ENCODE data around the gene PLCB1.

The PLCB1 gene

DNA sequence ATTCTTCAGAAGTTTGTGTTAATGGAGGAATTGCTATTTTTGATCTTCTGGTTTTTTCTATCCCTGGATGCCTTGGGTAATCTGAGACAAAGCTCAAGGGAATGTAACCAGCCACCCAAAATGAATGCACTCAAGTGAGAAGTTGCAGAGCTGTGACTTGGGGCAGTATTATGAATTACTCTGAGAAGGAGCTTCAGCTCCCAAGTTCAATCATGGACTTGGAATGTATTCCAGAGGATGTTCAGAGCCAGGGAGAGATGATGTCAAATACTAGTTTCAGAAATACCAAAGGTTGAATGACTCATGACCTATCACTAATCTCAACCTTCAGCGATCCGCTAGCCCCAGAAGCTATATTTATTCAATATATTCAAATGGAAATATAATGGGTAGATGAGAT, 561.6 kb downstream of the PLCB1 start:
- FAIRE-seq = no peak
- peak; percentile 33 for DNase-seq (ENCODE audit: low spot score)

DNA sequence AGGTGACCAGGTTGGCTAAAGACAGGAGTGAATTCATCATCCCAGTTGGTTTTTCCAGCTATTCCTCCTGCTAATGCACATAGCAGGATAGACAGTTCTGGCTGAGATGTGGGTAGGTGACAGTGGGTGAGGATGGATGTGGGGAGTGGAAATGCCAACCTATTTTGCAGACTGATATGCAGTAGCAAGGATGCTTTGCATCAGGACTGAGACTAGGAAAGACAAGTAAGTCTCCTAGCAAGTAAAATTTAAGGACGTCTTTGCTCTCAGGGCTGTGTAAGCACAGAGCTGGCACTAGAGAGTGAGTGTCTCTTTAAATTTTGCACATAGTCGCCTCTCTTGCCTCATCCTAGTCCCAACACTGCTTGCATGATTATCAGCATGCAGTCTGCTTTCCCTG, 568.7 kb downstream of the PLCB1 start:
- no peak for FAIRE-seq

DNA sequence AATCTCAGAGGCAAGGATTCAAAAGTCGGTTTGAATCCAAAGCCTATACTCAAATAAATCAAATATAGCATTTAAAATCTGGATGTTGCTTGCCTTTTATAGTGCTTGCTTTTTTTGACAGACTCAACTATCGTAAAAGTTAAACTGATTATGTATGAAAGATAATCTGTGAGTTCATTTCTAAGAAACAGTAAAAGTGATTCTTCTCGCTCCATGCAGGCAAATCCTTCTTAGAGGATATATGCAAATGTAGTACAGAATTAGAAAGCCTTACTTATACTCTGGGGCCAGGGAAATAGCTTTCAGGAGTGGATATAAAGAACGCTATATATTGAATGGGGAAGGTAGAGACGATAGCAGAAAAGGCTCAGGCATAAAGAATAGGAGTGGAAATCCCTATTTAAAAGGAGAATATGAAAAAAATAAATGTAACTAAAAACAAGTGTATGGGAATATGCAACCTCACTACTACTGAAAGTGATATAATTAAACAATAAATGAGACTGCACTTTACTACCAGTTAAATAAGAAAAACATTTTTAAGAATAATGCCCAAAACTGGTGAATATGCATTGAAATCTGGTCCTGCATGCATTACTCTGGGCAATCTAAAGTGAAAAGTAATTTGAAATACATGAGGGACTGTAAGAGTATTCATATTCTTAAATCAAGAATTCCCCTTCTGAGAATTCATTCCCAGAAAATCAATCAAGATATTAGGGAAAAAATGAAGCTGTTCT, 575.1 kb downstream of the PLCB1 start:
- DNase-seq (ENCODE audit: low spot score) (no peak), FAIRE-seq (no peak)

More for the DNA sequence above, 568.7 kb downstream of the PLCB1 start:
- no peak for DNase-seq (ENCODE audit: low spot score)

DNA sequence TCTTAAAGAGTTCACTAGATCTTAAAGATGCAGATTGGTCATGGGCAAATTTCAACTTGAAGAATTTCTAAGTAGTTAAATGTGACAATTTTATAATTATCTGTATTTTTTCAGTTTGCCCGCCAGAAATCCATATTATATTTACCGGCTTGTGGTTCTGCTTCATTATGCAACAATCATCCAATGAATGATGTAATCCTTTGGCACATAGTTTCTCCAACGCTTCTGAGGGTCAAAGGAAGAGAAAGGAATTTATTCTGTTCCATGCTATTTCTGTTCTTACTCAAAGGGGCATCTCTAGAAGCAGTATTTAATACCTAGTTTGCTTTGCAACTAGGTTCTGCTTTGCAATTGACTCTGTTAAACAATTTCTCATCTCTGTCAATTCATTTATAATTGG, 577.6 kb downstream of the PLCB1 start:
- DNase-seq (ENCODE audit: low spot score) = no peak
- no peak for FAIRE-seq

DNA sequence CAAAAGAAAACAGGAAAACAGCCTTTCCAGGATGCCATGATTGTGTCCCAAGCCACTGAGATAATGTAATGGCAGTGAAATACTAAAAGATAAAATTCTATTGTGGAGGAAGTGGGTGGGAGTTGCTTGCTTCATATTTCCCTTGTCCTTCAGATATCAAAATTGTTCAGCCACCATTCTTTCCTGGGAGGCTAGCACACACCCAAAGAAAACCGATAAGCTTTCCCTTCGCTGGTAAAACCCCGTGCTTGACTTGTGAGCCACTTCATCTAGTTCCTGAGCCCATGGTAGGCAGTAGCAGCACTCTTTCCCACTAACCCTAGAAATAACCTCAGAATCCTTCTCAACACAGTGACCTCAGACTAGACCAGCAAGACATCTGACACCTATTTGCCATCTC, 579.4 kb downstream of the PLCB1 start:
- FAIRE-seq = no peak

DNA sequence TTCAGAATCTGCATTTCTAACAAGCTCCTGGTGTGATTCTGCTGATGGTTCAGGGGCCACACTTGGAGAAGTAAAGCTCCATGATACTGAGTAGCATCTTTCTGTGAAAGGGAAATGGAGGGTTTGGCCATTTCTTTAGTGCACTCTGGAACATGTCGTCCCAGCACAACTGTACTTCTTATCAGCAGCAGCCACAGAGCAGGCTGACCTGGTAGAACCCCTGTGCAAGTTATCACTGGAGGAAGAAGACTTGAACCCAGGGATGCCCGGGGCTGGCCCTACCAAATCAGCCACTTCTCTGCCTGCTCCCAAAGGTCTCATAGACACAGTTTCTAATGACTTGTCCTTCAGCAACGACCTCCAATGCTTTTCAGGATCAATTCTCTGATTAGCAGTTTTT, 582.1 kb downstream of the PLCB1 start:
- no peak for FAIRE-seq

More for the DNA sequence above, 579.4 kb downstream of the PLCB1 start:
- DNase-seq (ENCODE audit: low spot score) = no peak

DNA sequence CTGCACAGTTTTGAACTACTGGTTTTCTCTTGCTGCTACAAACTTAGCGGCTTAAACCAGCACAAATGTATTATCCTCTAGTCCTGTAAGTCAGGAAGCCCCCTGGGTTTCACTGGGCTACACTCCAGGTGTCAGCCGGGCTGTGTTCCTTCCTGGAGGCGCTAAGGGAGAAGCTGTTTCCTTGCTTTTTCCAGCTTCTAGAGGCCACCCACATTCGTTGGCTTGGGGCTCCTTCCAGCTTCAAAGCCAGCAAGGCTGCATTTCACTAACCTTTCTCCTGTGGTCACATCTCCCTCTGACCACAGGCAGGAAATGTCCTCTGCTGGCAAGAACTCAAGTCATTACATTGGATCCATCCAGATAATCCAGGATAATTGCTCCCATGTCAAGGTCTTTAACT, 586.2 kb downstream of the PLCB1 start:
- no peak for FAIRE-seq
- DNase-seq (ENCODE audit: low spot score) = no peak

More for the DNA sequence above, 582.1 kb downstream of the PLCB1 start:
- DNase-seq (ENCODE audit: low spot score) = no peak

DNA sequence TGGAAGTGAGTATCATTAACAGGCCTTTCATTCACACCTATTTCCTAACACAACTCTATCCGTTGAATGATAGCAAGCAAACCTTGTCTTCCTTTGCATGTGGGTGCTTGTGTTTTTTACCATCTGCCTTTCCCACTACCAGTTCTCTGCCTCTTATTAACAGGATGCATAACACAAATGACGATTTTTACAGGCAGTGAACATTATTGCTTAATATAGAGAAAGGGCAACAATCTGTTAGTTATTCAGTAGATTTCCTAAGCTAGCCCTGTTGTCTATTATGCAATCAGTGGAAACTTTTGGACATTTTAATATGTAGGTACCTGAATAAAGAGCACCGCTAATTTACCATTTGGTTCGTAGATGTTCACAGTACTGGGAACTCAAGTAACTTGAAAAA, 588.0 kb downstream of the PLCB1 start:
- FAIRE-seq (no peak), DNase-seq (ENCODE audit: low spot score) (no peak)

DNA sequence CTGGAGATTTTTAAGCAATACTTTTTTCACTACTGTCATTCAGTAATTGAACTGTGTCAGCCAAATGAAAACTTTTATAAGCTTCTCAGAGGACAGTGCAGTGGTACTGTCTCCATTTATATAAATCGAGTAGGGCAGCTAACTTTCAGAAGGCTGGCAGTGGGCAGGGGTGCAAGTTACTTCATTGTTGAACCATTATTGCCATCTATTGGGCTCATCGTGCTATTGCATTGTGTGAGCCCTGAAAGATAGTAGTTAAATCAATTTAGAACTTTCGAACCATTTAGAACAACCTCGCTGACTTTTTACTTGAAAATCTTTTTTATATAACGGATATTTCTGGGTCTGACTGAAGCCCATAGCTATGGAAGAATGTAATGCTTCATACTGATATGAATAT, 589.0 kb downstream of the PLCB1 start:
- DNase-seq (ENCODE audit: low spot score) (peak; percentile 24), FAIRE-seq (peak; percentile 70)

DNA sequence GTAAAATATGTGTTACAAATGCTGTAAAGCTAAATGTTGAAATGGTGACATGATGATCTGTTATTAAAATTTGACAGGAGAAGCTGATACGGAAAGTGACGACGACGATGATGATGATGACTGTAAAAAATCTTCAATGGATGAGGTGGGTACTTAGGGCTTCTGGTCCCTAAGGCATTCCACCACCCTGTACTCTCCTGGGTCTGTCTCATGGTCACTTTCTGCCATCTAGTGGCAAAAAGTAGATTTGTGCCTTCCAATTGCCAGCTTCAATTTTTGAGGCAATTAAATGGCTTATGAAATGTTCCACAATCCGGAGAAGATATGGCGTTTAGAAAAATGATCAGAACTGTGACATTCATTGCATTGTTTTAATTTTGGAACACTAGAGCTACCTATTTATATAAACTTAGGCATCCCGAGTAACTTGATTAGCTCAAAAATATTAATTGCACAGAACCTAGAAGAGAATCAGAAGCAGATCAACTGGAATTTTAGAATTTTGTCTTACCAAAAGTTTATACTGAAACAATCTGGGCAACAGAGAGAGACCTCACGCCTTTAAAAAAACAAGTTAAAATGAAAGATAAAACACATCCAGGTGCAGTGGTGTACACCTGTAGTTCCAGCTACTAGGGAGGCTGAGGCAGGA, 590.3 kb downstream of the PLCB1 start:
- peak; percentile 50 for DNase-seq (ENCODE audit: low spot score)
- FAIRE-seq = peak; percentile 68

DNA sequence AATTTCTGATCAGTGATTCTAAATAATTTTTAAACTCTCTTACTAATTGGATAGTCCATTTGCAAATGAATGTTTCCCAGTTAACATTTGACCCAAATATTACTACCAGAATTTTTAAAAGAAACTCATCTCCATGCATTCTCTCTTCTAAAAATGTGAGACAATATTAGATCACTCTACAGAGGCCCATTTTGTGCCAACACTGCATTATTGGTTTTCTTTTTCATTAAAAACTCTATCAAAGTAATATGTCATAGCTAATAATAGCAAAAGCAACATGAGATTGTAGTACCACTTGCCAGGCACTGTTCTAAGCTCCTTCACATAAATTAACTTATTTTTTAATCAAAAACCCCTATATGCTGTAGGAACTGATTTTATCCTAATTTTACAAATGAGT, 591.2 kb downstream of the PLCB1 start:
- DNase-seq (ENCODE audit: low spot score) (no peak), FAIRE-seq (no peak)

DNA sequence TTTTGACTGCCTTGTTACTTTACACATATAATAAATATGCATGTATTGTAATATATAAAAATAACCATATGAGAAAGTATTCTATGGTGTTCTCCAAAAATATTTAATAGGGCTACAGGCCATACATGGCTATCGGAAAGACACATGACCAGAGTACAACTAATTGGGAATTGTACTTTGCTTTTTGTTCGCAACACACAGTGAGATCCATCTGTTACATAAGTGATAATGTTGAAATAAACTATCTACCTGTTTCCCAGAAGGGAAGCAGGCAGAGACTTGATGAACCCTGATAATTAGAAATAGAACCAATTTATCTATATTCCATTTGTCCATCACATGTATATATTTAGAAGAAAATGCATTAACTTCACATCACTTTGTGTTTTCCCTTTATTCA, 592.8 kb downstream of the PLCB1 start:
- FAIRE-seq (no peak), DNase-seq (ENCODE audit: low spot score) (no peak)

DNA sequence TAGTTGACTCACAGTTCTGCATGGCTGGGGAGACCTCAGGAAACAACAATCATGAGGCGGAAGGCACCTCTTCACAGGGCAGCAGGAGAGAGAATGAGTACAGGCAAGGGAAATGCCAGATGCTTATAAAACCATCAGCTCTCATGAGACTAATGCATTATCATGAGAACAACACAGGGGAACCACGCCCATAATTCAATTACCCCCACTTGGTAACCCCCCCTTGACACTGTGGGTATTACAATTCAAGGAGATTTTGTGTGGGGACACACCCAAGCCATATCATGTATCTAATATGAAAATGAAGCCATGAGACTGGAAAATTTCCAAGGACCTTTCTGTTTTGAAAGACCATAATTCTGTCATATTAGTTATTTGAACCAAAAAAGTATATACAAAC, 594.4 kb downstream of the PLCB1 start:
- no peak for FAIRE-seq
- no peak for DNase-seq (ENCODE audit: low spot score)

DNA sequence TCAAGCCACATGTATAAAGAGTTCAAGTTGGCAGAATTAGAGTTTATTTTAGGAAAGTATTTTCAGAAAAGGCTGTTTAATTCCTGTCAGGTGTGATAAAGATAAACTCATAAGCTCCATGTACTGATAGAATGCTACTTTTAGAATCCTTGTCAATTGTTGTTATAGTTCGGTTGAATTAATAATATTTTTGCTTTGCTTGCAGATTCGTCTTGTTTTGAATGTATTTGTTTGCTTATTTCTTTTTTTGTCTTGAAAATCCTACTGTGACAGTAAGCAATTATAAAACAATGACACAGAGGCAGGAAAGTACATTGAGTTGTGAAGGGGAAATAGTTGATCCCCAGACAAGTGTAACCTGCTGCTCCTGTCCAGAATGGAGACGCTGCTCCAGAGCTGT, 602.9 kb downstream of the PLCB1 start:
- FAIRE-seq = no peak
- DNase-seq (ENCODE audit: low spot score) = no peak

DNA sequence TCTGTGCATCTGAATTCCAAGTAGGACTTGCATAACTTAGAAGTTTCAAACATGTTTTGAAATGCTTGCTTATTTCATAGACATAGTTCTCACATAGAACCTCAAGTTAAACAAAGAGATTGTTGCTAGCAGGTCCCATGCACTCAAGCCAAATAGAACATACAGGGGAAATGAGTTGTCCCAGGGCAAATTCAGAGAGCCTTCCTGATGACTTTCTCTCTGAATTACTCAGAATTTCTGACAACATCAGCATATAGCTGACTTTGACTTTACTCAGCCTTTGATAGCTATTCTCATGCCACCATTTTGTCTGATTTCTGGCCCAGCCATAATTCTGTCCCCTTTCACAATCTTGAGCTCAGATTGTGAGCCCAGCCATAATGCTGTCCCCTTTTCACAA, 603.6 kb downstream of the PLCB1 start:
- no peak for FAIRE-seq

DNA sequence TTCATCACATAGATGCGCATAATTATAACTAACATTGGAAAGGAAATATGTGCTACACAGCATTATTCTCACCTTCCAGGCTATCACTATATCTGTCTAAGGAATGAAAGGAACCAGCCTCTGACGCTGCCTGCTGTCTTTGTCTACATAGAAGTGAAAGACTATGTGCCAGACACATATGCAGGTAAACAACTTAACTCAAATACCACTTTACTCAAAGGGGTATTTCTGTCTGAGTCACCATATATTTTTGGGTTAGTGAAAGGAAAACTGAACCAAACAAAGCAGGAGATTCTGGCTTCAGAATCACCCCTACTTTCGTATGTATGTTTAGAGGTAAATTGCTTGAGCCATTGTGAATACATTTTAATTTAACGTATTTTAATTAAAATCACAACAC, 608.2 kb downstream of the PLCB1 start:
- no peak for DNase-seq (ENCODE audit: low spot score)
- FAIRE-seq = no peak

More for the DNA sequence above, 603.6 kb downstream of the PLCB1 start:
- no peak for DNase-seq (ENCODE audit: low spot score)

DNA sequence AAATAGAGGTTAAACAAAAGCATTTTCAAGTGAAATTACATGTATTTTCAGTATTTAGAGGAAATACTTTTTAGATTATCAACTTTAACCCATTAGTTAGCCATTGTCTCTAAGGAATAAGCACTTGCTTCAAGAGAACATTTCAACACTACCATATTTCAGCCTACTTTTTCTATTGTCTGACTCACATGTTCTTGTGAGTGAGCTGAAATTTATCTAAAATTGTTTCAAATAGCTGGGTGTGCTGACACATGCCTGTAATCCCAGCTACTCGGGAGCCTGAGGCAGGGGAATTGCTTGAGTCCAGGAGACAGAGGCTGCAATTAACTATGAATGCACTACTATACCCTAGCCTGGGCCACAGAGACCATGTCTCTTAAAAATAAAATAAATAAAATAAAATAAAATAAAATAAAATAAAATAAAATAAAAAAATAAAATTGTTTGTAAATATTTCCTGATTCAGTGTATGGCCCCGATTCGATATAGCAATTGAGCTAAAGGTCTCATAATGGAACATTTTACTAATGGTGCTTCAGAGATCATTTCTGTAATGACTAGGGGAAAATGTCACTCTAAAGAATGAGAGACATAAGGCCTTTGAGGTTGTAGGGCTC, 612.3 kb downstream of the PLCB1 start:
- FAIRE-seq = no peak
- no peak for DNase-seq (ENCODE audit: low spot score)

DNA sequence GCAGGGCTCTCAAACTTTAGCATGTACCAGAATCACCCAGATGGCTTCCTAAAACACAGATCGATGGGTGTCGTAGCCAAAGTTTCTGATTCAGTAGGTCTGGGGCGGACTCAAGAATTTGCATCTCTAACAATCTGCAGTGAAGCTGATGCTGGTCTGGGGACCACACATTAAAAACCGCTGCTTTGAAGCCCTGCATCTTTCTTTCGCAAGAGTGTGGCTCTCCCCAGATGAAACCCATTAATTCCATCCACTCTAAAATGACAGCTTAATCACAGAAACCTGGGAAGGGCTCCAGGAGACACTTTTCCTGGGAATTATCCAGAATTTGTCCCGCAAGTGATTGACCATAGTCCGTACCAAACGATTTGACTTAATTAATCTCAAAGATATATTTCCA, 617.0 kb downstream of the PLCB1 start:
- DNase-seq (ENCODE audit: low spot score) = no peak
- no peak for FAIRE-seq

DNA sequence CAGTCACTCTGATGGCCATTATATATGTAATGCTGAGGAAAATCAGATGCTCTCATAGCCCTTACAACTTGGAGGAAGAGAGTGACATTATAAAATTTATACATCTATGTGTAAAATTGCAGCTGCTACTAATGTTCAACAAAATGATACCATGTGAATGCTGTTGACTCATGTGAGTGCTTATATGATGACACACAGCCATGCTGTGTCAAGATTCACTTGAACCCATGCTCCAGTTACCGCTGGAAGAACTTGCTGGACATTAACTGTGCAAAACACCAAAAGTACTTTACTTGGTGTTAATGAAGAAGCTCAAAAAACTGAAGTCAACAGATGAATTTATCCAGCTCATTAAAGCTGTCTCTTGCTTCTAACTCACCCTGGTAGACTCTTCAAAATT, 617.9 kb downstream of the PLCB1 start:
- FAIRE-seq (no peak), DNase-seq (ENCODE audit: low spot score) (no peak)

DNA sequence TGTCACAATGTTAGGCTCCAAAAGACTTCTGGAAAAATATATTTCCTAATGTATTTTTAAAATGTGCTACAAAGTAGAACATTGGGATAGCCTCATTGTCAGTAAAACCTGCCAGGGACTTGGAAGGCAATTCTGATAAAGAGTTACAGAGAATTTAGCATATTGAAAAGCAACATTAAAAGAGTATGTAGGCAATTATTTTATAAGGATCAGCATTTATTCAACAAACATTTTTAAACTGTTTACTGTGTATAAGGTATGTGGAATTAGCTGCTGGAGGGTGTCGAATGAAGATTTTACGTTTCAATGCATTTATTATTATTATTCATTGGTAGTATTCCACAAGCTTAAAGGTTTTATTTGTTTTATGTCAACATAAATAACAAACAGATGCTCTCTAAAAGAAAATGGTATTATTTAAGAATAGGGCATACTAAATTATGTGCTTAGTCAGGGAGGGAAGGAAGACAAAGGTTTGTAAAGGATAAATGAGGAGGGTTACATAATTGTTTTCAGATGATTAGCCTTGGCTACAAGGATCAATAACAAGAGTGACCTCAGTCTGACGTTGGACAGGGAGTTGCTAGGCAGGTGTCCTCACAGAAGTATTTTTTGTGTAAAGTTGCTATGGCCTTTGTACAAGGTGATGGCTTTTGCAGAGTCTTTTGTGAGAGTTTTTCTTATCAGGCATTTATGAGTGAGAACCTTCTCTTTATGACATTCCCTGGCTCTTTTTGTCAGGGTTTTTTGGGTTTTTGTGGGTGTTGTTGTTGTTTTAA, 623.5 kb downstream of the PLCB1 start:
- FAIRE-seq = no peak
- no peak for DNase-seq (ENCODE audit: low spot score)

DNA sequence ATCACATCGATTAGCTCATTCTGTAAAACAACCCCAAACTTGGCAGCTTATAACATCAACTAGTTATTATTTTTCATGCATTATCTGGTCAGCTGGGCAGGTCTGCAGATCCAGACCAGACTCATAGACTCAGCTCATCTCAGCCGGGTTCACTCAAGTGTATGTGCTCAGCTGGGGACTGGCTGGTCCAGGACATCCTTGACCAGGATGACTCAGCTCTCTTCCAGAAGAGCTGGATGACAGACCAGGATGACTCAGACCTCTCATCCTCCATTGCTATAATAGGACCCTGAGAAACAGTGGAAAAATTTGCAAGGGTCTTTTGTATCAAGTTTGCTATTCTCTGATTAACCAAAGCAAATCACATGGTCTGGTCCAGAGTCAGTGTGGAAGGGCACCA, 624.3 kb downstream of the PLCB1 start:
- DNase-seq (ENCODE audit: low spot score) = peak; percentile 92

DNA sequence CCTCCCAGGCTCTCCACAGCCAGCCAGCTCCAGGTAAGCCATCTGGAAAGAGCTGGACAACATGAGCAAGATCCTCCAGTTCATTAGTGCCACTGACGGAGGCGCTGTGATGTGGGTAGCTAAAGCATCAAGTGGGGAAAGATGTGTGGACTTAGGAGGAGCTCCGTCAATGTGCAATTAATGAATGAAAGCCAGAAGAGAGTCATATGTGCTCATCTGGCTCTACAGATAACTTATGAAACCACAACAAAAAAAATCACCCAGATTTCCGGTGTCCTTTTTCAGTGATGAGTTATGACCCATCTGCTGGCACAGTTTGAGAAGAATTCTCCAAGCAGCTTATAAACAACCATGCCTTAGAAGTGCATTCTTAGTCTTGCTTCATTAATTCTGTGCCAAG, 625.1 kb downstream of the PLCB1 start:
- FAIRE-seq = peak; percentile 87
- DNase-seq (ENCODE audit: low spot score) = peak; percentile 82

More for the DNA sequence above, 624.3 kb downstream of the PLCB1 start:
- peak; percentile 96 for FAIRE-seq

All from RCC 7860 (cell line).